ENCODE data around the gene C1orf159. TPM values are rescaled to one million over a fixed set of nuclear protein-coding genes. Genes with fewer than 3 reads are reported as not detected.

C1orf159 gene
- total and polyA plus RNA-seq, 4 donors = 3.9 to 7.0 (median 4.7) TPM

DNA sequence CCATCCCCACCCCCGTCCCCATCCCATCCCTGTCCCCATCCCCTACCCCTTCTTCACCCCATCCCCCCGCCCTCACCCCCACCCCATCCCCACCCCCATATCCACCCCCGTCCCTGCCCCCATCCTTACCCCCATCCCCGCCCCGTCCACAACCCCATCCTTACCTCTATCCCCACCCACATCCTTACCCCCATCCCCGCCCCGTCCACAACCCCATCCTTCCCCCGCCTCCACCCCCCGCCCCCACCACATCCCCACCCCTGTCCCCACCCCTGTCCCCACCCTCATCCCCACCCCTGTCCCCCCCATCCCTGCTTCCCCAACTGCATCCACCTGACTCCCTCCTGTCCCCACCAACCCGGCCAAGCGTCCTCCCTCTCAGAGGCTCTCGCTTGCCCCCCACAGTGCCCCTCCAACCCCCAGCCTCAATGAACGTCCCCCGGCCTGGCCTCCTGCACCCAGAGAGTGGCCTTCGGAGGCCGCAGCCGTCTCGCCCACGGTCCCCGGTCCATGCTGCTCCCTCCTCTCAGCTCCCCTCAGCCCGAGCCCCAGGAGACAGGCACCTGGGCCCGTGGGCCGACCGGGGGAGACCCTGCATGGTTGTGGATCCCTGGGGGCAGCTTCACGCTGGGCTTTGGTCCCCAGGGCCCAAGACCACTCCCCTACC is 25.5 kb upstream of the C1orf159 start:
- H3K36me3 ChIP-seq (ENCODE audit: control insufficient read depth in 4 of 4, insufficient read depth in 3 of 4, low read depth in 1 of 4, low read length in 3 of 4) = no peaks in the 10 kb centered on the region
- no peaks in the 10 kb centered on the region for H3K9me3 ChIP-seq (ENCODE audit: control insufficient read depth in 4 of 4, low read length in 3 of 4)
- 73% methylated on average over 25 of the region's 25 CpGs for WGBS
- H3K4me1 ChIP-seq (ENCODE audit: control insufficient read depth in 4 of 4, insufficient read depth in 4 of 4, low read length in 3 of 4) = no peaks in the 10 kb centered on the region
- no peak overlapping the region for H3K4me3 ChIP-seq (ENCODE audit: low read depth in 1 of 3, low read length in 3 of 3)
- no peak for DNase-seq (ENCODE audit: low spot score)
- H3K27ac ChIP-seq (ENCODE audit: low read depth in 1 of 2, low read length in 2 of 2) = no peak overlapping the region
- H3K9ac ChIP-seq (ENCODE audit: low read depth in 1 of 2, low read length in 2 of 2) = no peak overlapping the region
- TF ChIP-seq RXRA (IDR thresholded peaks at IDR 0.05) (no peak), FOXA1 (IDR thresholded peaks at IDR 0.05) (no peak), NR2F2 (IDR thresholded peaks at IDR 0.05) (no peak), YY1 (IDR thresholded peaks at IDR 0.05) (no peak), HNF4G (IDR thresholded peaks at IDR 0.05) (no peak), EGR1 (IDR thresholded peaks at IDR 0.05; ENCODE audit: low read depth in 2 of 2) (no peak), HNF4A (conservative IDR thresholded peaks at IDR 0.05) (no peak), TAF1 (conservative IDR thresholded peaks at IDR 0.05) (no peak), SP1 (IDR thresholded peaks at IDR 0.05) (no peak), FOXA2 (IDR thresholded peaks at IDR 0.05) (no peak), GABPA (IDR thresholded peaks at IDR 0.05 in 1 of 2, conservative IDR thresholded peaks at IDR 0.05 in 1 of 2) (no peak)
- TF ChIP-seq, protein P1, sequence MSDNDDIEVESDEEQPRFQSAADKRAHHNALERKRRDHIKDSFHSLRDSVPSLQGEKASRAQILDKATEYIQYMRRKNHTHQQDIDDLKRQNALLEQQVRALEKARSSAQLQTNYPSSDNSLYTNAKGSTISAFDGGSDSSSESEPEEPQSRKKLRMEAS (IDR thresholded peaks at IDR 0.05) = no peak
- TF ChIP-seq, protein P2, sequence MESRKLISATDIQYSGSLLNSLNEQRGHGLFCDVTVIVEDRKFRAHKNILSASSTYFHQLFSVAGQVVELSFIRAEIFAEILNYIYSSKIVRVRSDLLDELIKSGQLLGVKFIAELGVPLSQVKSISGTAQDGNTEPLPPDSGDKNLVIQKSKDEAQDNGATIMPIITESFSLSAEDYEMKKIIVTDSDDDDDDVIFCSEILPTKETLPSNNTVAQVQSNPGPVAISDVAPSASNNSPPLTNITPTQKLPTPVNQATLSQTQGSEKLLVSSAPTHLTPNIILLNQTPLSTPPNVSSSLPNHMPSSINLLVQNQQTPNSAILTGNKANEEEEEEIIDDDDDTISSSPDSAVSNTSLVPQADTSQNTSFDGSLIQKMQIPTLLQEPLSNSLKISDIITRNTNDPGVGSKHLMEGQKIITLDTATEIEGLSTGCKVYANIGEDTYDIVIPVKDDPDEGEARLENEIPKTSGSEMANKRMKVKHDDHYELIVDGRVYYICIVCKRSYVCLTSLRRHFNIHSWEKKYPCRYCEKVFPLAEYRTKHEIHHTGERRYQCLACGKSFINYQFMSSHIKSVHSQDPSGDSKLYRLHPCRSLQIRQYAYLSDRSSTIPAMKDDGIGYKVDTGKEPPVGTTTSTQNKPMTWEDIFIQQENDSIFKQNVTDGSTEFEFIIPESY (IDR thresholded peaks at IDR 0.05) = no peak
- TF ChIP-seq, protein P3, sequence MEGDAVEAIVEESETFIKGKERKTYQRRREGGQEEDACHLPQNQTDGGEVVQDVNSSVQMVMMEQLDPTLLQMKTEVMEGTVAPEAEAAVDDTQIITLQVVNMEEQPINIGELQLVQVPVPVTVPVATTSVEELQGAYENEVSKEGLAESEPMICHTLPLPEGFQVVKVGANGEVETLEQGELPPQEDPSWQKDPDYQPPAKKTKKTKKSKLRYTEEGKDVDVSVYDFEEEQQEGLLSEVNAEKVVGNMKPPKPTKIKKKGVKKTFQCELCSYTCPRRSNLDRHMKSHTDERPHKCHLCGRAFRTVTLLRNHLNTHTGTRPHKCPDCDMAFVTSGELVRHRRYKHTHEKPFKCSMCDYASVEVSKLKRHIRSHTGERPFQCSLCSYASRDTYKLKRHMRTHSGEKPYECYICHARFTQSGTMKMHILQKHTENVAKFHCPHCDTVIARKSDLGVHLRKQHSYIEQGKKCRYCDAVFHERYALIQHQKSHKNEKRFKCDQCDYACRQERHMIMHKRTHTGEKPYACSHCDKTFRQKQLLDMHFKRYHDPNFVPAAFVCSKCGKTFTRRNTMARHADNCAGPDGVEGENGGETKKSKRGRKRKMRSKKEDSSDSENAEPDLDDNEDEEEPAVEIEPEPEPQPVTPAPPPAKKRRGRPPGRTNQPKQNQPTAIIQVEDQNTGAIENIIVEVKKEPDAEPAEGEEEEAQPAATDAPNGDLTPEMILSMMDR (IDR thresholded peaks at IDR 0.05; ENCODE audit: low read depth, low read length, missing input control) = no peak
- no peaks in the 10 kb centered on the region for H3K27me3 ChIP-seq (ENCODE audit: control insufficient read depth in 4 of 4, insufficient read depth in 4 of 4, low read length in 3 of 4)

DNA sequence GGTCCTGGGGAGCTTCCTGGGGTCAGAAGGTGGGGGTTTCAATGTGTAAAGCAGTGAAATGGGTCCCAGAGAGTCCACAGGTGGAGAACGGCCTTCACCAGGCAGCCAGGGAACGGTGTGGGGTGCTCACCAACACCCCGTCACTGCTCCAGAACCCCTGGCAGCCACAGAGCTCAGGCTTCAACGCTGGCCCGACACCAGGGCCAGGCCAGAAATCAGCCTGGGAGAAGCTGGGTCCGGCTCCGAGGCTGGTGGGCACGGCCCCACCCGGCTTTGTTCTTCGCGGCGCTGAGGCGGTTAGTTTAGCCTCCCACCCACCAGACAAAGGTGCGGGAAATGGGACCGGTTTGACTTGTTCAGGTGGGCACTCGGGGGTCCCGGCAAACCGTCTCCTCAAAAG is 24.8 kb upstream of the C1orf159 start:
- no peak overlapping the region for H3K9ac ChIP-seq (ENCODE audit: low read depth in 1 of 2, low read length in 2 of 2)
- no peak overlapping the region for H3K4me3 ChIP-seq (ENCODE audit: low read depth in 1 of 3, low read length in 3 of 3)
- DNase-seq (ENCODE audit: low spot score) = no peak
- H3K36me3 ChIP-seq (ENCODE audit: control insufficient read depth in 4 of 4, insufficient read depth in 3 of 4, low read depth in 1 of 4, low read length in 3 of 4) = no peaks in the 10 kb centered on the region
- TF ChIP-seq, protein P4, sequence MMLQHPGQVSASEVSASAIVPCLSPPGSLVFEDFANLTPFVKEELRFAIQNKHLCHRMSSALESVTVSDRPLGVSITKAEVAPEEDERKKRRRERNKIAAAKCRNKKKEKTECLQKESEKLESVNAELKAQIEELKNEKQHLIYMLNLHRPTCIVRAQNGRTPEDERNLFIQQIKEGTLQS (IDR thresholded peaks at IDR 0.05) = no peak
- no peak for TF ChIP-seq EGR1 (IDR thresholded peaks at IDR 0.05; ENCODE audit: low read depth in 2 of 2)
- TF ChIP-seq, protein P1 (IDR thresholded peaks at IDR 0.05) = no peak
- no peak for TF ChIP-seq GABPA (IDR thresholded peaks at IDR 0.05 in 1 of 2, conservative IDR thresholded peaks at IDR 0.05 in 1 of 2)
- no peak for TF ChIP-seq NR2F2 (IDR thresholded peaks at IDR 0.05)
- no peaks in the 10 kb centered on the region for H3K9me3 ChIP-seq (ENCODE audit: control insufficient read depth in 4 of 4, low read length in 3 of 4)
- H3K4me1 ChIP-seq (ENCODE audit: control insufficient read depth in 4 of 4, insufficient read depth in 4 of 4, low read length in 3 of 4) = no peaks in the 10 kb centered on the region
- H3K27me3 ChIP-seq (ENCODE audit: control insufficient read depth in 4 of 4, insufficient read depth in 4 of 4, low read length in 3 of 4) = no peaks in the 10 kb centered on the region
- WGBS = 75% methylated on average over 18 of the region's 18 CpGs
- H3K27ac ChIP-seq (ENCODE audit: low read depth in 1 of 2, low read length in 2 of 2) = no peak overlapping the region

Measured in liver (tissue), 9 donors.